ENCODE measurements around the gene RRP7A. TPM values are rescaled to one million over a fixed set of nuclear protein-coding genes. Genes with fewer than 3 reads are reported as not detected.

Gene RRP7A
- total and polyA plus RNA-seq, 2 of the 13 experiments (the other 11 are each of a cell fraction or from before 2014, with no cell fraction given), result 15.3 to 41.6 TPM

- no peak for TF ChIP-seq PATZ1 (CRISPR knock-in tag; IDR thresholded peaks at IDR 0.05)
- no peak for TF ChIP-seq RXRA (CRISPR knock-in tag; IDR thresholded peaks at IDR 0.05)
- TF ChIP-seq HMGXB3 (CRISPR knock-in tag; IDR thresholded peaks at IDR 0.05; ENCODE audit: borderline replicate concordance), result no peak
- peak; percentile 52; the same call in 1 of the 2 replicates for TF ChIP-seq RXRB (CRISPR knock-in tag; IDR thresholded peaks at IDR 0.05; ENCODE audit: borderline replicate concordance)
- no peak for TF ChIP-seq DPF2 (CRISPR knock-in tag; IDR thresholded peaks at IDR 0.05; ENCODE audit: borderline replicate concordance, low read depth)
- TF ChIP-seq, protein P1, sequence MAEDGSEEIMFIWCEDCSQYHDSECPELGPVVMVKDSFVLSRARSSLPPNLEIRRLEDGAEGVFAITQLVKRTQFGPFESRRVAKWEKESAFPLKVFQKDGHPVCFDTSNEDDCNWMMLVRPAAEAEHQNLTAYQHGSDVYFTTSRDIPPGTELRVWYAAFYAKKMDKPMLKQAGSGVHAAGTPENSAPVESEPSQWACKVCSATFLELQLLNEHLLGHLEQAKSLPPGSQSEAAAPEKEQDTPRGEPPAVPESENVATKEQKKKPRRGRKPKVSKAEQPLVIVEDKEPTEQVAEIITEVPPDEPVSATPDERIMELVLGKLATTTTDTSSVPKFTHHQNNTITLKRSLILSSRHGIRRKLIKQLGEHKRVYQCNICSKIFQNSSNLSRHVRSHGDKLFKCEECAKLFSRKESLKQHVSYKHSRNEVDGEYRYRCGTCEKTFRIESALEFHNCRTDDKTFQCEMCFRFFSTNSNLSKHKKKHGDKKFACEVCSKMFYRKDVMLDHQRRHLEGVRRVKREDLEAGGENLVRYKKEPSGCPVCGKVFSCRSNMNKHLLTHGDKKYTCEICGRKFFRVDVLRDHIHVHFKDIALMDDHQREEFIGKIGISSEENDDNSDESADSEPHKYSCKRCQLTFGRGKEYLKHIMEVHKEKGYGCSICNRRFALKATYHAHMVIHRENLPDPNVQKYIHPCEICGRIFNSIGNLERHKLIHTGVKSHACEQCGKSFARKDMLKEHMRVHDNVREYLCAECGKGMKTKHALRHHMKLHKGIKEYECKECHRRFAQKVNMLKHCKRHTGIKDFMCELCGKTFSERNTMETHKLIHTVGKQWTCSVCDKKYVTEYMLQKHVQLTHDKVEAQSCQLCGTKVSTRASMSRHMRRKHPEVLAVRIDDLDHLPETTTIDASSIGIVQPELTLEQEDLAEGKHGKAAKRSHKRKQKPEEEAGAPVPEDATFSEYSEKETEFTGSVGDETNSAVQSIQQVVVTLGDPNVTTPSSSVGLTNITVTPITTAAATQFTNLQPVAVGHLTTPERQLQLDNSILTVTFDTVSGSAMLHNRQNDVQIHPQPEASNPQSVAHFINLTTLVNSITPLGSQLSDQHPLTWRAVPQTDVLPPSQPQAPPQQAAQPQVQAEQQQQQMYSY (CRISPR knock-in tag; IDR thresholded peaks at IDR 0.05), result no peak
- no peak for TF ChIP-seq HNRNPUL1 (IDR thresholded peaks at IDR 0.05; ENCODE audit: low read depth, low read length)
- TF ChIP-seq ETS1 (CRISPR knock-in tag; IDR thresholded peaks at IDR 0.05), result no peak
- no peak for TF ChIP-seq ZNF3 (CRISPR knock-in tag; IDR thresholded peaks at IDR 0.05)
- TF ChIP-seq FOXA1 (IDR thresholded peaks at IDR 0.05), result no peak
- no peak for TF ChIP-seq FOXA1 (CRISPR knock-in tag; IDR thresholded peaks at IDR 0.05)
- TF ChIP-seq BCL6 (CRISPR knock-in tag; IDR thresholded peaks at IDR 0.05), result no peak
- no peak for TF ChIP-seq E2F2 (CRISPR knock-in tag; IDR thresholded peaks at IDR 0.05; ENCODE audit: borderline replicate concordance)
- TF ChIP-seq SALL1 (CRISPR knock-in tag; IDR thresholded peaks at IDR 0.05), result no peak; the same call in 1 of the 2 replicates
- no peak for TF ChIP-seq SOX6 (IDR thresholded peaks at IDR 0.05)
- peak; percentile 48; the same call in 1 of the 2 replicates for TF ChIP-seq SOX6 (CRISPR knock-in tag; IDR thresholded peaks at IDR 0.05)
- peak; percentile 37; the same call in 1 of the 2 replicates for TF ChIP-seq RARA (CRISPR knock-in tag; IDR thresholded peaks at IDR 0.05)
- no peak for TF ChIP-seq ZNF691 (CRISPR knock-in tag; IDR thresholded peaks at IDR 0.05; ENCODE audit: borderline replicate concordance, low read depth)
Measured at GRCh38 chr22:42544686-42545085, 25.1 kb upstream of the RRP7A start (continued).
